GM11168 (cell line): ENCODE data around the gene PEAK1.
"Not testable (repeated sequence)": the region's sequence is repeated elsewhere in the genome, so short reads cannot be mapped to it uniquely, and the experiment has no call there.

Experiments
- in situ Hi-C: fragments of 300-500 bp; cut with MboI; formaldehyde crosslinking; loops from one replicate; pipeline ENCODE4 v1.12.0; 2022; ENCODE audit warnings: low sequenced_read_pairs; ENCODE audit not compliant: unreplicated experiment

PEAK1 gene

GRCh38 chr15:77329202-77329601 lies 90.7 kb downstream of the PEAK1 start:
- in situ Hi-C loops: no loop called here

GRCh38 chr15:77327844-77328529 lies 91.9 kb downstream of the PEAK1 start:
- in situ Hi-C loops: no loop called here

GRCh38 chr15:77327168-77327567 lies 92.7 kb downstream of the PEAK1 start:
- in situ Hi-C loops: no loop called here

- in situ Hi-C loops: no loop called here
Measured at GRCh38 chr15:77326366-77326765, 93.5 kb downstream of the PEAK1 start.

- in situ Hi-C loops: no loop called here
Measured at GRCh38 chr15:77312523-77312922, 107.4 kb downstream of the PEAK1 start.

- in situ Hi-C loops: no loop called here
Measured at GRCh38 chr15:77311618-77312398, 108.1 kb downstream of the PEAK1 start.

GRCh38 chr15:77311020-77311419 lies 108.9 kb downstream of the PEAK1 start:
- in situ Hi-C loops: no loop called here

GRCh38 chr15:77309392-77309791 lies 110.5 kb downstream of the PEAK1 start:
- in situ Hi-C loops: no loop called here

- in situ Hi-C loops: no loop called here
Measured at GRCh38 chr15:77305953-77306352, 114.0 kb downstream of the PEAK1 start.

GRCh38 chr15:77296773-77297337 lies 123.0 kb downstream of the PEAK1 start:
- in situ Hi-C loops: no loop called here

GRCh38 chr15:77295446-77295845 lies 124.5 kb downstream of the PEAK1 start:
- in situ Hi-C loops: no loop called here

GRCh38 chr15:77292969-77293558 lies 126.8 kb downstream of the PEAK1 start:
- in situ Hi-C loops: no loop called here

GRCh38 chr15:77291107-77291506 lies 128.8 kb downstream of the PEAK1 start:
- in situ Hi-C loops: no loop called here

GRCh38 chr15:77287385-77287784 lies 132.5 kb downstream of the PEAK1 start:
- in situ Hi-C loops: no loop called here

- in situ Hi-C loops: no loop called here
Measured at GRCh38 chr15:77285057-77285997, 134.6 kb downstream of the PEAK1 start.

GRCh38 chr15:77282333-77282732 lies 137.6 kb downstream of the PEAK1 start:
- in situ Hi-C loops: no loop called here

- in situ Hi-C loops: no loop called here
Measured at GRCh38 chr15:77276943-77277342, 143.0 kb downstream of the PEAK1 start.

- in situ Hi-C loops: no loop called here
Measured at GRCh38 chr15:77276096-77276495, 143.8 kb downstream of the PEAK1 start.

GRCh38 chr15:77273136-77273535 lies 146.8 kb downstream of the PEAK1 start:
- in situ Hi-C loops: not testable (repeated sequence)
